K562 (cell line): ENCODE data around the gene FAM181B. TPM values are rescaled to one million over a fixed set of nuclear protein-coding genes. Genes with fewer than 3 reads are reported as not detected.

Source experiments
- ATAC-seq: fragments of 200-7000 bp; cut with Tn5 transposase; 3 replicates; pipeline ENCODE4 v1.9.1; 2020; ENCODE audit warnings: moderate library complexity
- BruUV-seq: library from RNA; stranded (reverse); fragments of 400-500 nt; replicated peaks from 2 replicates; lab custom pipeline; 2021; lab: Mats Ljungman, UMichigan
- CTCF ChIA-PET: fragments of 300-600 bp; formaldehyde crosslinking; extraction: SDS; loops from one replicate; lab custom pipeline; 2021; ENCODE audit warnings: low intra/inter-chr PET ratio; lab: Yijun Ruan, JAX
- POLR2A ChIA-PET: fragments of 300-600, 350-650 bp; sonication (Branson Sonifier 250); formaldehyde crosslinking; extraction: SDS; loops from one replicate; lab custom pipeline; 2021; ENCODE audit warnings: antibody characterized with exemption, inconsistent platforms; lab: Yijun Ruan, JAX
- DNase-seq, 4 experiments: peaks; one replicate each; pipeline versions ENCODE4 v3.0.0 to v3.0.0-alpha.2; 2011 to 2018; ENCODE audit warnings: low spot score in 3 of 4, mixed read lengths in 3 of 4; ENCODE audit errors: extremely low read depth in 1 of 4
- FAIRE-seq: peaks from 2 replicates; lab custom pipeline; 2011; peaks lifted over from hg19 to GRCh38; lab: Jason Lieb, UNC
- H2AFZ ChIP-seq: 2 replicates; pipeline ENCODE4 v1.6.0; 2011; ENCODE audit warnings: low read depth, low read length, control low read depth, inconsistent platforms
- H3K27ac ChIP-seq: fragments of 200-600 bp; 3 replicates; pipeline ENCODE4 v1.8.0; 2011; ENCODE audit warnings: low read depth, mild to moderate bottlenecking, control low read depth, inconsistent platforms, low read length, moderate library complexity, mixed read lengths; ENCODE audit errors: extremely low read depth
- H3K27me3 ChIP-seq, 2 experiments: fragments of 300-600 bp in 1 of 2; 2 replicates in 1 of 2; 3 replicates in 1 of 2; pipeline versions ENCODE4 v1.6.0 to v1.8.0; 2011; ENCODE audit warnings: inconsistent platforms in 2 of 2, low read length in 2 of 2, mild to moderate bottlenecking in 1 of 2, mixed read lengths in 1 of 2, moderate library complexity in 1 of 2; ENCODE audit not compliant: control insufficient read depth in 2 of 2, insufficient read depth in 2 of 2
- H3K36me3 ChIP-seq: fragments of 300-600 bp; 3 replicates; pipeline ENCODE4 v1.8.0; 2011; ENCODE audit warnings: mild to moderate bottlenecking, low read length, inconsistent platforms; ENCODE audit not compliant: control insufficient read depth, insufficient read depth
- H3K4me1 ChIP-seq, 2 experiments: fragments of 200-600 bp in 1 of 2; replicated peaks in 1 of 2; 2 replicates in 1 of 2; 3 replicates in 1 of 2; pipeline versions ENCODE4 v1.5.1 to v1.8.0; 2011; ENCODE audit warnings: inconsistent platforms in 2 of 2, low read length in 2 of 2, mild to moderate bottlenecking in 1 of 2, mixed read lengths in 1 of 2, moderate library complexity in 1 of 2; ENCODE audit not compliant: control insufficient read depth in 2 of 2, insufficient read depth in 2 of 2
- H3K4me2 ChIP-seq: 2 replicates; pipeline ENCODE4 v1.6.1; 2011; ENCODE audit warnings: low read length, control low read depth, inconsistent platforms, mixed read lengths; ENCODE audit not compliant: insufficient read depth
- H3K4me3 ChIP-seq: fragments of 200-600 bp; sonication (generic), shearing (Covaris generic); 2 replicates; pipeline ENCODE4 v1.5.1; 2016; ENCODE audit warnings: control low read depth, inconsistent platforms
- H3K79me2 ChIP-seq: fragments of 200-600 bp; 3 replicates; pipeline ENCODE4 v1.8.0; 2011; ENCODE audit warnings: low read length, inconsistent platforms; ENCODE audit not compliant: control insufficient read depth, insufficient read depth
- H3K9ac ChIP-seq, 2 experiments: 2 replicates each; pipeline versions ENCODE4 v1.6.0 to v1.6.1; 2011; ENCODE audit warnings: low read depth in 2 of 2, low read length in 2 of 2, control low read depth in 1 of 2, inconsistent platforms in 1 of 2, mild to moderate bottlenecking in 1 of 2, mixed read lengths in 1 of 2; ENCODE audit not compliant: insufficient read depth in 1 of 2
- H3K9me1 ChIP-seq: one replicate; pipeline ENCODE4 v1.6.0; 2011; ENCODE audit warnings: inconsistent platforms, mild to moderate bottlenecking, low read length, moderate library complexity; ENCODE audit not compliant: control insufficient read depth, insufficient read depth
- H3K9me3 ChIP-seq: replicated peaks from 2 replicates; pipeline ENCODE4 v1.5.1; 2011; ENCODE audit warnings: low read depth, low read length, inconsistent platforms; ENCODE audit not compliant: control insufficient read depth, insufficient read depth
- H4K20me1 ChIP-seq: replicated peaks from 2 replicates; pipeline ENCODE4 v1.6.1; 2011; ENCODE audit warnings: low read length, inconsistent platforms, mixed read lengths; ENCODE audit not compliant: control insufficient read depth, insufficient read depth
- CBX2 ChIP-seq: fragments of 200-600 bp; sonication (generic); IDR thresholded peaks from one replicate; pipeline ENCODE4 v1.6.1; 2012; ENCODE audit warnings: mild to moderate bottlenecking, low read length, inconsistent platforms; ENCODE audit not compliant: insufficient read depth, poor library complexity, severe bottlenecking
- HDAC6 ChIP-seq: IDR thresholded peaks from 2 replicates; pipeline ENCODE4 v1.6.1; 2012; ENCODE audit warnings: low read depth, mild to moderate bottlenecking, control low read depth, inconsistent platforms, low read length, moderate library complexity
- HMGN3 ChIP-seq: IDR thresholded peaks from 2 replicates; pipeline ENCODE4 v1.6.1; 2011; ENCODE audit warnings: borderline replicate concordance, low read depth, mild to moderate bottlenecking, mixed read lengths, low read length; ENCODE audit not compliant: insufficient read length; ENCODE audit errors: extremely low read depth
- HNRNPLL ChIP-seq: fragments of 200-400 bp; formaldehyde crosslinking; IDR thresholded peaks from 2 replicates; pipeline ENCODE4 v1.6.1; 2017; ENCODE audit warnings: low read length, low read depth, mild to moderate bottlenecking; ENCODE audit not compliant: poor library complexity, severe bottlenecking
- MBD2 ChIP-seq: sonication (generic); IDR thresholded peaks from 2 replicates; pipeline ENCODE4 v1.6.1; 2016; ENCODE audit warnings: low read depth, borderline replicate concordance
- MLLT1 ChIP-seq, 2 experiments: fragments of 450-650 bp; IDR thresholded peaks; 2 replicates each; pipeline ENCODE4 v1.6.1; 2016
- MTF1 ChIP-seq: fragments of 250-450 bp; sonication (Bioruptor Pico); IDR thresholded peaks from 2 replicates; pipeline ENCODE4 v1.9.0; 2021; ENCODE audit warnings: moderate library complexity, mild to moderate bottlenecking, inconsistent platforms, borderline replicate concordance
- OTX1 ChIP-seq: fragments of 450-650 bp; formaldehyde crosslinking; IDR thresholded peaks from 2 replicates; pipeline ENCODE4 v1.4.0; 2022; ENCODE audit warnings: mild to moderate bottlenecking
- PHF21A ChIP-seq: fragments of 450-650 bp; IDR thresholded peaks from 2 replicates; pipeline ENCODE4 v1.6.1; 2017; ENCODE audit warnings: low read depth, borderline replicate concordance
- RUNX1 ChIP-seq: sonication (generic); IDR thresholded peaks from 2 replicates; pipeline ENCODE4 v1.6.1; 2016; ENCODE audit warnings: antibody characterized with exemption, low read depth
- TRIM28 ChIP-seq: fragments of 450-650 bp; IDR thresholded peaks from 2 replicates; pipeline ENCODE4 v1.6.1; 2017
- ZBTB12 ChIP-seq: fragments of 250-450 bp; sonication (Bioruptor Pico); IDR thresholded peaks from 2 replicates; pipeline ENCODE4 v1.4.0; 2020
- ZFP36 ChIP-seq: fragments of 150-350 bp; IDR thresholded peaks from 2 replicates; pipeline ENCODE4 v1.6.1; 2018; ENCODE audit warnings: low read length, low read depth; ENCODE audit not compliant: partially characterized antibody
- ZNF134 ChIP-seq: fragments of 250-450 bp; sonication (Bioruptor Pico); conservative IDR thresholded peaks from 2 replicates; pipeline ENCODE4 v1.4.0; 2020
- ZNF184 ChIP-seq: sonication (generic); formaldehyde crosslinking; IDR thresholded peaks from 2 replicates; pipeline ENCODE4 v1.5.0; 2020; ENCODE audit warnings: missing genetic modification reagents
- ZNF347 ChIP-seq: fragments of 450-650 bp; formaldehyde crosslinking; IDR thresholded peaks from 2 replicates; pipeline ENCODE4 v1.4.0; 2020; ENCODE audit warnings: low read depth, mild to moderate bottlenecking, moderate library complexity
- ZNF699 ChIP-seq: fragments of 250-450 bp; sonication (Bioruptor Pico); IDR thresholded peaks from 2 replicates; pipeline ENCODE4 v1.8.0; 2021; ENCODE audit warnings: mild to moderate bottlenecking, moderate library complexity; ENCODE audit not compliant: insufficient replicate concordance
- in situ Hi-C: fragments of 300-500 bp; cut with MboI; formaldehyde crosslinking; loops from 4 replicates; pipeline ENCODE4 v1.15.0; 2018; ENCODE audit warnings: inconsistent platforms, mixed read lengths
- intact Hi-C: fragments of 100-400 bp; cut with micrococcal nuclease; formaldehyde crosslinking; loops from 2 replicates; pipeline ENCODE4 v1.14.2; 2022
- polyA plus RNA-seq, 8 experiments: library from polyadenylated mRNA; depleted of rRNA in 4 of 8; stranded (reverse) in 5 of 8; unstranded in 3 of 8; fragments of >200 nt; fragmentation: Nextera tagmentation in 2 of 8; fragmentation: Illumina TruSeq in 1 of 8; extraction: Ambion mirVana in 2 of 8; extraction: Trizol in 1 of 8; gene quantifications; 2 replicates each; pipeline versions ENCODE4 v1.2.1 to v1.2.3, GENCODE V29; 2011 to 2014; ENCODE audit warnings: inconsistent platforms in 1 of 8, missing spikeins in 1 of 8
- total RNA-seq, 7 experiments: library from RNA; depleted of rRNA in 6 of 7; stranded (reverse); fragments of >200 nt in 6 of 7; fragmentation: Illumina TruSeq in 2 of 7; extraction: Trizol in 2 of 7; gene quantifications; 2 replicates each; pipeline versions ENCODE4 v1.2.1 to v1.2.3, GENCODE V29; 2011 to 2021; ENCODE audit warnings: low replicate concordance in 1 of 7
- TF ChIP-seq, protein P1 (sequence below): fragments of 250-450 bp; sonication (Bioruptor Pico); IDR thresholded peaks from 2 replicates; pipeline ENCODE4 v1.4.0; 2020; ENCODE audit warnings: mild to moderate bottlenecking, moderate library complexity

The FAM181B gene
- total and polyA plus RNA-seq, 9 of the 15 experiments (the other 6 are each of a cell fraction or from before 2014, with no cell fraction given) = 0.01 TPM; not detected in 8

DNA sequence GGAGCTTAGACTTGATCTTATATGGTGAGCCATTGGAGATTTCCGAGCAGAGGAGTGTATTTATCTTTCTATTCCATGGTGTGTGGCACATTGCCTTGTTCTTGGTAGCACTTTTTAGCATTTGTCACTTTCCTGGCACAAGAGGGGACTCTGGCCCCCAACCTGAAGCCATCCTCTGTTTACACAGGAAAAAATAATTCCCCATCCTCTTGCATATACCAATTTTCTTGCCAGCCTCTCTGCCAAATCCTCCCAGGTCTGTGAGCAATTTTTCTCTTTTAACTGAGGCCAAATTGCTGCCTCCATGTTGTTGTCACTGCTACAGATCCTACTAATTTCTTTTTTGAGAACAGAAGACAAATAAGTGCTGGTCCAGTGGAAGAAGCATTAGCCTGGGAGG lies 20.3 kb upstream of the FAM181B start (continued):
- no peak for TF ChIP-seq ZFP36
- no peak for TF ChIP-seq HDAC6
- TF ChIP-seq ZBTB12 (CRISPR knock-in tag) = no peak
- no peak for TF ChIP-seq HNRNPLL

DNA sequence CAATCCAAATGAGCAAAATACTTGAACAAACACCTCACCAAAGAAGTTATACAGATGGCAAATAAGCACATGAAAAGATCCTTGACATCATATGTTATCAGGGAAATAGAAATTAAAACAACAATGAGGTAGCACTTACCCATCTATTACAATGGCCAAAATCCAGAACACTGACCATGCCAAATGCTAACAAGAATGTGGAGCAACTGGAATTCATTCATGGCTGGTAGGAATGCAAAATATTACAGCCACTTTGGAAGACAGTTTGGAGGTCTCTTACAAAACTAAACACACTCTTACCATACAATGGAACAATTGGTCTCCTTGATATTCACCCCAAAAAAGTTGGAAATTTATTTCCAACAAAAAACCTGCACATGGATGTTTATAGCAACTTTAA lies 19.1 kb upstream of the FAM181B start:
- FAIRE-seq (no peak), DNase-seq (no peak), ATAC-seq (no peak)
- no peaks in the 10 kb centered on the region for H3K4me1 ChIP-seq
- no peak overlapping the region for H2AFZ ChIP-seq
- H3K27ac ChIP-seq = no peak overlapping the region
- no peaks in the 10 kb centered on the region for H4K20me1 ChIP-seq
- no peak overlapping the region for H3K9ac ChIP-seq
- BruUV-seq = no TSS peak
- CTCF ChIA-PET = no interaction called here
- H3K36me3 ChIP-seq = no peaks in the 10 kb centered on the region
- POLR2A ChIA-PET = no interaction called here
- intact Hi-C loops (no loop called here), in situ Hi-C loops (no loop called here)
- H3K9me1 ChIP-seq = no peaks in the 10 kb centered on the region
- no peaks in the 10 kb centered on the region for H3K79me2 ChIP-seq
- H3K4me3 ChIP-seq = no peak overlapping the region
- no peaks in the 10 kb centered on the region for H3K9me3 ChIP-seq
- no peak overlapping the region for H3K4me2 ChIP-seq
- H3K27me3 ChIP-seq = peaks cover 8 to 18% of the 10 kb centered on the region in 2 experiments; a peak in 4 of 5 replicates
- TF ChIP-seq CBX2 (no peak), MTF1 (CRISPR knock-in tag) (no peak), OTX1 (CRISPR knock-in tag) (no peak), ZNF184 (CRISPR knock-in tag) (no peak), MLLT1 (IDR thresholded peaks at IDR 0.05) (no peak), ZNF347 (no peak), TRIM28 (no peak), ZNF699 (no peak), RUNX1 (no peak), ZNF134 (CRISPR knock-in tag) (no peak), HMGN3 (no peak), PHF21A (no peak), MBD2 (no peak)
- TF ChIP-seq, protein P1, sequence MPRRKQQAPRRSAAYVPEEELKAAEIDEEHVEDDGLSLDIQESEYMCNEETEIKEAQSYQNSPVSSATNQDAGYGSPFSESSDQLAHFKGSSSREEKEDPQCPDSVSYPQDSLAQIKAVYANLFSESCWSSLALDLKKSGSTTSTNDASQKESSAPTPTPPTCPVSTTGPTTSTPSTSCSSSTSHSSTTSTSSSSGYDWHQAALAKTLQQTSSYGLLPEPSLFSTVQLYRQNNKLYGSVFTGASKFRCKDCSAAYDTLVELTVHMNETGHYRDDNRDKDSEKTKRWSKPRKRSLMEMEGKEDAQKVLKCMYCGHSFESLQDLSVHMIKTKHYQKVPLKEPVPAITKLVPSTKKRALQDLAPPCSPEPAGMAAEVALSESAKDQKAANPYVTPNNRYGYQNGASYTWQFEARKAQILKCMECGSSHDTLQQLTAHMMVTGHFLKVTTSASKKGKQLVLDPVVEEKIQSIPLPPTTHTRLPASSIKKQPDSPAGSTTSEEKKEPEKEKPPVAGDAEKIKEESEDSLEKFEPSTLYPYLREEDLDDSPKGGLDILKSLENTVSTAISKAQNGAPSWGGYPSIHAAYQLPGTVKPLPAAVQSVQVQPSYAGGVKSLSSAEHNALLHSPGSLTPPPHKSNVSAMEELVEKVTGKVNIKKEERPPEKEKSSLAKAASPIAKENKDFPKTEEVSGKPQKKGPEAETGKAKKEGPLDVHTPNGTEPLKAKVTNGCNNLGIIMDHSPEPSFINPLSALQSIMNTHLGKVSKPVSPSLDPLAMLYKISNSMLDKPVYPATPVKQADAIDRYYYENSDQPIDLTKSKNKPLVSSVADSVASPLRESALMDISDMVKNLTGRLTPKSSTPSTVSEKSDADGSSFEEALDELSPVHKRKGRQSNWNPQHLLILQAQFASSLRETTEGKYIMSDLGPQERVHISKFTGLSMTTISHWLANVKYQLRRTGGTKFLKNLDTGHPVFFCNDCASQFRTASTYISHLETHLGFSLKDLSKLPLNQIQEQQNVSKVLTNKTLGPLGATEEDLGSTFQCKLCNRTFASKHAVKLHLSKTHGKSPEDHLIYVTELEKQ (CRISPR knock-in tag) = no peak
